CD4-positive, alpha-beta T cell treated with Interleukin-6 for 4 hours (primary cell): ENCODE results near the gene ANXA1.

Experiments used
- DNase-seq: peaks from one replicate; pipeline ENCODE4 v3.0.0-alpha.2; 2020; ENCODE audit warnings: mixed read lengths

Gene ANXA1

DNA sequence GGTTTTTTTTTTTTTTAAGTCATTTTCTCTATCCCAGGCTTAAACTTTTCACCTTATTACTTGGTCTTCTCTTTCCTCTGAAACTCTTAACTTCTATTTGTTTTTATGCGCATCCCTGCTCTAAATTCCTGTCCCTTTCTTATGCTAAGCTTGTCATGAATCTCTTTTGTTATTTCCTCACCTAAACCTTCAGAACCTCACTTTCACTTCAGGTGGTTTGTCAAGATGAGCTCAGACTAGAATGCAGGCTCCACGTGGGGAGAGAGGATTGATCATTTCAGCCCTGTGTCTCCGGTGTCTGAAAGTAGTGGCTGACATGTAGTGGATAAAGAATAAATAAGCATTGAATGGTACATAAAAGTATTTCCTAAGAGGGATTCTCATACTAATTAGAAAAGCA is 63.6 kb downstream of the ANXA1 start:
- DNase-seq = no peak

GRCh38 chr9:73216100-73216499 is 64.4 kb downstream of the ANXA1 start:
- no peak for DNase-seq
